Measurements from ENCODE around the gene MASP2.
"Not testable (repeated sequence)": the region's sequence is repeated elsewhere in the genome, so short reads cannot be mapped to it uniquely, and the experiment has no call there.

MASP2 gene

DNA sequence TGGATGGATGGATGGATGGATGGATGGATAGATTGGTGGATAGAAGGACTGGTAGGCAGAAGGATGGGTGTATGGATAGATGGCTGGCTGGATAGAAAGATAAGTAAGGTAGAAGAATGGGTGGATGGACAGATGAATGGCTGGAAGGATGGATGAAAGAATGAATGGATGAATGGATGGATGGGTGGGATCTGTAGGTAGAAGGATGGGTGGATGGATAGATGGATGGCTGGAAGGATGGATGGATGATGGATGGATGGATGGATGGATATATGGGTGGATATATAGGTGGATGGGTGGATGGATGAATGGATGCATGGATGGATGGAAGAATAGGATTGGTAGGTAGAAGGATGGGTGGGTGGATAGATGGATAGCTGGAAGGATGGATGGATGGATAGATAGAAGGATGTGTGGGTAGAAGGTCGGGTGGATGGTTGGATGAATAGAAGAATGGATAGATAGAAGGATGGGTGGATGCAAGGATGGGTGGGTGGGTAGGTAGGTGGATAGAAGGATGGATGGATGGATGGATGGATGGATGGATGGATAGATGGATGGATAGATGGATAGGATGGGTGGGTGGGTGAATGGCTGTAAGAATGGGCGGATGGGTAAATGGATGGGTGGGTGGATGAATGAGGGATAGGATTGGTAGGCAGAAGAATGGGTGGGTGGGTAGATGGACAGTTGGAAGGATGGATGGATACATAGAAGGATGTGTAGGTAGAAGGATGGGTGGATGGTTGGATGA lies 7.5 kb downstream of the MASP2 start:
- Histone ChIP-seq H3K27me3 (no peaks in the 10 kb centered on the region), H3K27ac (no peak overlapping the region), H3K9me3 (no peaks in the 10 kb centered on the region), H3K36me3 (no peaks in the 10 kb centered on the region), H3K4me3 (ENCODE audit: low read depth in 1 of 2, low read length in 1 of 2) (no peak overlapping the region), H3K4me1 (ENCODE audit: control insufficient read depth in 1 of 2, insufficient read depth in 1 of 2, low read depth in 1 of 2, low read length in 1 of 2) (no peaks in the 10 kb centered on the region)
- TF ChIP-seq, protein P1, sequence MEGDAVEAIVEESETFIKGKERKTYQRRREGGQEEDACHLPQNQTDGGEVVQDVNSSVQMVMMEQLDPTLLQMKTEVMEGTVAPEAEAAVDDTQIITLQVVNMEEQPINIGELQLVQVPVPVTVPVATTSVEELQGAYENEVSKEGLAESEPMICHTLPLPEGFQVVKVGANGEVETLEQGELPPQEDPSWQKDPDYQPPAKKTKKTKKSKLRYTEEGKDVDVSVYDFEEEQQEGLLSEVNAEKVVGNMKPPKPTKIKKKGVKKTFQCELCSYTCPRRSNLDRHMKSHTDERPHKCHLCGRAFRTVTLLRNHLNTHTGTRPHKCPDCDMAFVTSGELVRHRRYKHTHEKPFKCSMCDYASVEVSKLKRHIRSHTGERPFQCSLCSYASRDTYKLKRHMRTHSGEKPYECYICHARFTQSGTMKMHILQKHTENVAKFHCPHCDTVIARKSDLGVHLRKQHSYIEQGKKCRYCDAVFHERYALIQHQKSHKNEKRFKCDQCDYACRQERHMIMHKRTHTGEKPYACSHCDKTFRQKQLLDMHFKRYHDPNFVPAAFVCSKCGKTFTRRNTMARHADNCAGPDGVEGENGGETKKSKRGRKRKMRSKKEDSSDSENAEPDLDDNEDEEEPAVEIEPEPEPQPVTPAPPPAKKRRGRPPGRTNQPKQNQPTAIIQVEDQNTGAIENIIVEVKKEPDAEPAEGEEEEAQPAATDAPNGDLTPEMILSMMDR (IDR thresholded peaks at IDR 0.05): no peak

DNA sequence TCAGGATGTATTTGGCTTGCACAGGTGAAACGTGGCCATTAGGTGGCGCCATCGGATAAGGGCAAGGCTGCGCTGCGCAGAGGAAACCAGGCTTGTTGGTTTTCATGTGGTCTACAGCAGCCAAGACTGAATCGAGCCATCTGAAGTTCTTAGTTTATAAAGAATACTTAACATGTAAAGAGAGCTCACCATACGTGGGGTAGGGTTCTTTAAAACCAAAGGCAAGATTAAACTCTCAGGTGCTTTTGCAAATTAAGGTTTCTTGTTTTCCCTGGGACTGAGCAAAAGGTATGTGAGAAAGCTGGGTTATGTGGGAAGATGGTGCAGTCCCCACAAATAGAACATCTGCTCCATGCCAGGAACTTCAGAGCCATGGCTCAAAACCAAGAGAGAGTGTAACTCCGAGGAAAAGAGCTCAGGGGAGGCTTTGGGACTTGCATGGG lies 9.3 kb downstream of the MASP2 start:
- TF ChIP-seq, protein P1 (IDR thresholded peaks at IDR 0.05): peak; percentile 91
- no peaks in the 10 kb centered on the region for H3K36me3 ChIP-seq
- H3K4me1 ChIP-seq (ENCODE audit: control insufficient read depth in 1 of 2, insufficient read depth in 1 of 2, low read depth in 1 of 2, low read length in 1 of 2): no peaks in the 10 kb centered on the region
- no peaks in the 10 kb centered on the region for H3K9me3 ChIP-seq
- no peak overlapping the region for H3K27ac ChIP-seq
- H3K4me3 ChIP-seq (ENCODE audit: low read depth in 1 of 2, low read length in 1 of 2): no peak overlapping the region
- H3K27me3 ChIP-seq: no peaks in the 10 kb centered on the region

DNA sequence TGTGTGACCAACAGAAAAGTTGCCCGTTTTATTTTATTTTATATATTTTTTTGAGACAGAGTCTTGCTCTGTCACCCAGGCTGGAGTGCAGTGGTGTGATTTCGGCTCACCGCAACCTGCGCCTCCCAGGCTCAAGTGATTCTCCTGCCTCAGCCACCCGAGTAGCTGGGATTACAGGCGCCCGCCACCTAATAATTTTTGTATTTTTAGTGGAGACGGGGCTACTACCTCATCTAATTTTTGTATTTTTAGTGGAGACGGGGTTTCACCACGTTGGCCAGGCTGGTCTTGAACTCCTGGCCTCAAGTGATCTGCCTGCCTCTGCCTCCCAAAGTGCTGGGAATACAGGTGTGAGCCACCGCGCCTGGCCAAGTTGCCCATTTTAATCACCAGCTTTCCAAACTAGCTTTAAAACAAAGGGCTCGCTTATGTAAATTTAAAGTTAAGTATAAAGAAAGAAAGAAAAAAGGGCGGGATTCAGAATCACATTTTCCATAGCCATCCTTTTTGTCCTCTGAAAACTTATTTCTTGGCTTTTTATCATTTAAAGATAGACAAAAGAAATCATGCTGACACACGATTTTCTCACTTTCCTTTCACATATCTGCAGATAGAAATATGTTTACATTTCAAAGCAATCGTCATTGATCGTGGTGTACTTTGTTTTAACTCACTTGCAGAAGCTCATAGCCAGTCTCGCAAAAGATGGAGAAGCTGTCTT lies 9.9 kb downstream of the MASP2 start:
- not testable (repeated sequence) for H3K9me3 ChIP-seq; H3K36me3 ChIP-seq; H3K4me1 ChIP-seq (ENCODE audit: control insufficient read depth in 1 of 2, insufficient read depth in 1 of 2, low read depth in 1 of 2, low read length in 1 of 2); H3K4me3 ChIP-seq (ENCODE audit: low read depth in 1 of 2, low read length in 1 of 2); H3K27me3 ChIP-seq; H3K27ac ChIP-seq

DNA sequence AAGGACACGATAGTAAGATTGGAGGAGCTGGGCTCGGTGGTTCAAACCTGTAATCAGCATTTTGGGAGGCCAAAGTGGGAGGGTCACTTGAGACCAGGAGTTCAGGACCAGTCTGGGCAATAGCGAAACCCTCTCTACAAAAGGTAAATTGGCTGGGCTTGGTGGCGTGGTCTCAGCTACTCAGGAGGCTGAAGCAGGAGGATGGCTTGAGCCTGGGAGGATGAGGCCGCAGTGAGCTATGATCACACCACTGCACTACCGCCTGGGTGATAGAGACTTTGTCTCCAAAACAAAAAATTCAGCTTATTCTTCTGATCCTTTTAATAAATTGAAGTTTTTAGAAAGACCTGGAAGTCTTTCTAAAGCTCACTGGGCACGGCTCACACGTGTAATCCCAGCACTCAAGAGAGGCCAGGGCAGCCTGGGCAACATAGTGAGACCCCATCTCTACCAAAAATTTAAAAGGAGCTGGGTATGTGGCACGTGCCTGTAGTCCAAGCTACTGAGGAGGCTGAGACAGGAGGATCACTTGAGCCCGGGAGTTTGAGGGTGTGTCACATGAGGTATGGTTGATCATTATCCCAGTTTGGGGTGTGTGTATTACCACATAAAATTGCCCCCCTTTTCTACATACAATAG lies 15.3 kb downstream of the MASP2 start:
- no peak overlapping the region for H3K4me3 ChIP-seq (ENCODE audit: low read depth in 1 of 2, low read length in 1 of 2)
- peaks cover 29% of the 10 kb centered on the region for H3K36me3 ChIP-seq
- H3K27ac ChIP-seq: no peak overlapping the region
- no peaks in the 10 kb centered on the region for H3K27me3 ChIP-seq
- no peaks in the 10 kb centered on the region for H3K4me1 ChIP-seq (ENCODE audit: control insufficient read depth in 1 of 2, insufficient read depth in 1 of 2, low read depth in 1 of 2, low read length in 1 of 2)
- H3K9me3 ChIP-seq: no peaks in the 10 kb centered on the region
- TF ChIP-seq, protein P1 (IDR thresholded peaks at IDR 0.05): no peak

DNA sequence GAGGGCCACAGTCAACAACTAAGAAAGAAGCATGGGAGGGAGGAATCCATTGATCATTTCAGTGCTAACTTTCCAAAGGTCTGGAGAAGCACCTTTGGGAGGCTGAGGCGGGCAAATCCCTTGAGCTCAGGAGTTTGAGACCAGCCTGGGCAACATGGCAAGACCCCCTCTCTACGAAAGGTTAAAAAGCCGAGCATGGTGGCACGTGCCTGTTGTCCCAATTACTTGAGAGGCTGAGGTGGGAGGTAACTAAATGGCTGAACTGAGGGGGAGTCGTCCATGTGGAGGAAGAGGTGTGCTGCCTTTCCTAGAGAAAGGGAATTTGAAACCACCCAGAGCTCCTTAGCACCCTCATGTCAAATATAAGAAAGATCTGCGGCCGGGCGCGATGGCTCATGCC lies 16.2 kb downstream of the MASP2 start:
- Histone ChIP-seq H3K27me3 (no peaks in the 10 kb centered on the region), H3K4me3 (ENCODE audit: low read depth in 1 of 2, low read length in 1 of 2) (no peak overlapping the region), H3K36me3 (peaks cover 38% of the 10 kb centered on the region), H3K4me1 (ENCODE audit: control insufficient read depth in 1 of 2, insufficient read depth in 1 of 2, low read depth in 1 of 2, low read length in 1 of 2) (no peaks in the 10 kb centered on the region), H3K27ac (no peak overlapping the region), H3K9me3 (no peaks in the 10 kb centered on the region)
- TF ChIP-seq, protein P1 (IDR thresholded peaks at IDR 0.05): no peak

DNA sequence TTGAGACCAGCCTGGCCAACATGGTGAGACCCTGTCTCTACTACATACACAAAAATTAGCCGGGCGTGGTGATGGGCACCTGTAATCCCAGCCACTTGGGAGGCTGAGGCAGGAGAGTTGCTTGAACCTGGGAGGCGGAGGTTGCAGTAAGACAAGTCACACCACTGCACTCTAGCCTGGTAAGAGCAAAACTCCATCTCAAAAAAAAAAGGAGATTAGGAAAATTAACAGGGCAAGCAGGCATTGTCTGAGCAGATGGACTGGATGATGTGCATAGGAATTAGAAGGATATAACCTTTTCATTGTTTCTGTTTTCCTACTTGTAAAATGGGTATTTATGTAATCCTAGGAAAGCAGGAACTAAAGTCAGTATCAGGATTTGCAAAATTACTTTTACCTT lies 19.0 kb downstream of the MASP2 start:
- Histone ChIP-seq H3K4me1 (ENCODE audit: control insufficient read depth in 1 of 2, insufficient read depth in 1 of 2, low read depth in 1 of 2, low read length in 1 of 2) (no peaks in the 10 kb centered on the region), H3K9me3 (no peaks in the 10 kb centered on the region), H3K4me3 (ENCODE audit: low read depth in 1 of 2, low read length in 1 of 2) (no peak overlapping the region), H3K27ac (no peak overlapping the region), H3K27me3 (no peaks in the 10 kb centered on the region), H3K36me3 (peaks cover 66% of the 10 kb centered on the region)
- TF ChIP-seq, protein P1 (IDR thresholded peaks at IDR 0.05): no peak
